NCI-H1694 treated with DMSO at 0.1 percent for 48 hours (cell line): ENCODE results near the gene FAM50A.

ENCODE experiments used
- DNase-seq: peaks from one replicate; lab custom pipeline; 2025; lab: John Stamatoyannopoulos, UW

Gene FAM50A

DNA sequence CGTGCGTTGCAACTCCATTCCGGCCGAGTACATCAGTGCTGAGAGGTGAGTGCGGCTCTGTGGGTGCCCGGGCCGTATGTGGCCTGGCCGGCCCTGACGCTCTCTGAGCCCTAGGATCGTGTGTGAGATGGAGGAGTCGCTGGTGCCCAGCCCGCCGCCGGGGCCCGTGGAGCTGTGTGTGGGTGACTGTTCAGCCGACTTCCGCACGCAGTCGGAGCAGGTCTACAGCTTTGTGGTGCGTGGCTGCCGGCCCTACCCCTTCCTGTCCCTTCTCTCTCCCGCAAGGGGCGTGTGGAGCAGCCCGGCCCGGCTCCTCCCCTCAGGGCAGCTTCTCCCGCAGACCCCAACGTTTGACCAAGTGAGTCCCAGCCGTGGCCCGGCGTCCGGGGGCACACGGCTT lies 22.1 kb downstream of the FAM50A start:
- no peak for DNase-seq

DNA sequence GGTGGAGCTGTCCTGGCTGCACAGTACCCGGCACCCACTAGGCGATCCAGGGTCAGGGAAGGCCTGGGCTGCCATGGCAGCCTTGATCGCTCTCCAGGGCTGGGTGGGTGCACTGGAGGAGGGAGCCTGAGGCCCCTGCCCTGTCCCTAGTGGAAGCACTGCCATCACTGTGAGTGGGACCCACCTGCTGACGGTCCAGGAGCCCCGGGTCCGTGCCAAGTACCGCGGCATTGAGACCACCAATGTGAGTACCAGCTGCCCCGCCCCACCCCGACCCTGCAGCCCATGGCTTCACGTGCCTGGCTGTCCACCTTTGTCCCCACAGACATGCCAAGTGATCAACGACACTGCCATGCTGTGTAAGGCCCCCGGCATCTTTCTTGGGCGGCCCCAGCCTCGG lies 23.0 kb downstream of the FAM50A start:
- no peak for DNase-seq

DNA sequence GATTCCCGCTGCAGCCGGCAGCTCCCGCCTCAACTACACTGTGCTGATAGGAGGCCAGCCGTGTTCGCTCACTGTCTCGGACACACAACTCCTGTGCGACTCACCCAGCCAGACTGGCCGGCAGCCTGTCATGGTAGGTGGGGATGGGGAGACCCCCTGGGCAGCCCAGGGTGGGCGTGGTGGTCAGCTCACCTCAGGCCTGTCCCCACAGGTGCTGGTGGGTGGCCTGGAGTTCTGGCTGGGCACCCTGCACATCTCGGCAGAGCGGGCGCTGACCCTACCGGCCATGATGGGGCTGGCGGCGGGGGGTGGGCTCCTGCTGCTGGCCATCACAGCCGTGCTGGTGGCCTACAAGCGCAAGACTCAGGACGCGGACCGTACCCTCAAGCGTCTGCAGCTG lies 23.6 kb downstream of the FAM50A start:
- DNase-seq: no peak

DNA sequence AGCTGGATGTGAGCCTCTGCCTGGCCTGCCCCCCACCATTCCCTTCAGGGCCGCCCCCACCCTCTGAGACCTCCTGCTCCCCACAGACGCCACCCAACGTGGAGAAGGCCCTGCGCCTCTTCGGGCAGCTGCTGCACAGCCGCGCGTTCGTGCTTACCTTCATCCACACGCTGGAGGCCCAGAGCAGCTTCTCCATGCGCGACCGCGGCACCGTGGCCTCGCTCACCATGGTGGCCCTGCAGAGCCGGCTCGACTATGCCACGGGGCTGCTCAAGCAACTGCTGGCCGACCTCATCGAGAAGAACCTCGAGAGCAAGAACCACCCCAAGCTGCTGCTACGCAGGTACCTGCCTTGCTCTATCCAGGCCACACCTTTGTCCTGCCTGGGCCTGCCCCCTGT lies 24.3 kb downstream of the FAM50A start:
- no peak for DNase-seq

DNA sequence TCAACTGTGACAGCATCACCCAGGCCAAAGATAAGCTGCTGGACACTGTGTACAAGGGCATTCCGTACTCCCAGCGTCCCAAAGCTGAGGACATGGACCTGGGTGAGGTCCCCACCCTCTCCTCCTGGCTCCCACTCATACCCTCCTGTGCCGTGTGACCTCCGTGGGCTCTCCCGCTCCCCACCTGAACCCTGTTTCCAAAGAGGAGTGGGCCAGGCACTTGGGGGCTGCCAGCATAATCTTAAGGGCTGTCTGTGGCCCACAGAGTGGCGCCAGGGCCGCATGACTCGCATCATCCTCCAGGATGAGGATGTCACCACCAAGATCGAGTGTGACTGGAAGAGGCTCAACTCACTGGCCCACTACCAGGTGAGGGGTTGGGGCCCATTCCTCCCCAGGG lies 25.2 kb downstream of the FAM50A start:
- DNase-seq: no peak

DNA sequence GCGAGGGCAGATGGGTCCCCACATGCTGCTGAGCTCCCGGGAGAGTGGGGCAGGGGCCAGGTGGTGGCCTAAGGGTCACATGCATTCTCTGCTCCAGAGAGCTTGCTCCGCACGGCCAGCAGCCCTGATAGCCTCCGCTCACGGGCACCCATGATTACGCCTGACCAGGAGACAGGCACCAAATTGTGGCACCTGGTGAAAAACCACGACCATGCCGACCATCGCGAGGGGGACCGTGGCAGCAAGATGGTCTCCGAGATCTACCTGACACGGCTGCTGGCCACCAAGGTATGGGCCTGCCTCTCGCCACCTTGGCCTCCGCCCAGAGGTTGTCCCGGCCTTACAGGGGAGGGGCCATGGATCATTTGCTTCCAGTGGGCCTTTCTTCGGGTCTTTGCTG lies 25.9 kb downstream of the FAM50A start:
- DNase-seq: no peak

DNA sequence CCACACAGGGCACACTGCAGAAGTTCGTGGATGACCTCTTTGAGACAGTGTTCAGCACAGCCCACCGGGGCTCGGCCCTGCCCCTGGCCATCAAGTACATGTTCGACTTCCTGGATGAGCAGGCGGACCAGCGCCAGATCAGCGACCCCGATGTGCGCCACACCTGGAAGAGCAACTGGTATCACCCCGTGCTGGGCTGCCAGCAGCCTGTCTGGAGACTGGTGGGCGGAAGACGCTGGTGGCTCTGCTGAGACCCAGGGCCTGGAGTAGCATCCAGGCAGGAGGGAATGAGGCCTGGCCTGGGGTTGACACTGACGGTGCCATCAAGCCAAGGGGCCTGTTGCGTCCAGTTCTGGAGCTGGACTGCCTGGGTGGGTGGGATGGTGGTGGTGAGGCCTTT lies 26.5 kb downstream of the FAM50A start:
- no peak for DNase-seq

DNA sequence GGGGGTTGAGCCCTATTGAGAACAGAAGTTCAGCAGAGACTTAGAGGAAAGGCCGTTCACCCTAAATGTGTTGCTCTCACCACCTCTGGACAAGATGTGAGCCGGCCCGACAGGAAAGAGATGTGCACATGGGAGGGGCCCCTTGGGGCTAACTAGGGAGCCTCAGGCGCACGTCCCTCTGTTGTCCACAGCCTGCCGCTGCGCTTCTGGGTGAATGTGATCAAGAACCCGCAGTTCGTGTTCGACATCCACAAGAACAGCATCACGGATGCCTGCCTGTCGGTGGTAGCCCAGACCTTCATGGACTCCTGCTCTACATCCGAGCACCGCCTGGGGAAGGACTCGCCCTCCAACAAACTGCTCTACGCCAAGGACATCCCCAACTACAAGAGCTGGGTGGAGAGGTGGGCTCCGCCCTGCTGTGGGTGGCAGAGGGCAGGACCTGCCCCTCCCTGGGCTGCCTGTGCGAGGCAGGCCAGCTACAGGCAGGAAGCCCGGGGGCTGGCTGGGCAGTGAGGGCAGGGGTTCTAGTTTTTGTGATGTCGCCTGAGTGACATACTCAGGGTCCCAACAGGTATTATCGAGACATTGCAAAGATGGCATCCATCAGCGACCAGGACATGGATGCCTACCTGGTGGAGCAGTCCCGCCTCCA lies 27.1 kb downstream of the FAM50A start:
- no peak for DNase-seq

DNA sequence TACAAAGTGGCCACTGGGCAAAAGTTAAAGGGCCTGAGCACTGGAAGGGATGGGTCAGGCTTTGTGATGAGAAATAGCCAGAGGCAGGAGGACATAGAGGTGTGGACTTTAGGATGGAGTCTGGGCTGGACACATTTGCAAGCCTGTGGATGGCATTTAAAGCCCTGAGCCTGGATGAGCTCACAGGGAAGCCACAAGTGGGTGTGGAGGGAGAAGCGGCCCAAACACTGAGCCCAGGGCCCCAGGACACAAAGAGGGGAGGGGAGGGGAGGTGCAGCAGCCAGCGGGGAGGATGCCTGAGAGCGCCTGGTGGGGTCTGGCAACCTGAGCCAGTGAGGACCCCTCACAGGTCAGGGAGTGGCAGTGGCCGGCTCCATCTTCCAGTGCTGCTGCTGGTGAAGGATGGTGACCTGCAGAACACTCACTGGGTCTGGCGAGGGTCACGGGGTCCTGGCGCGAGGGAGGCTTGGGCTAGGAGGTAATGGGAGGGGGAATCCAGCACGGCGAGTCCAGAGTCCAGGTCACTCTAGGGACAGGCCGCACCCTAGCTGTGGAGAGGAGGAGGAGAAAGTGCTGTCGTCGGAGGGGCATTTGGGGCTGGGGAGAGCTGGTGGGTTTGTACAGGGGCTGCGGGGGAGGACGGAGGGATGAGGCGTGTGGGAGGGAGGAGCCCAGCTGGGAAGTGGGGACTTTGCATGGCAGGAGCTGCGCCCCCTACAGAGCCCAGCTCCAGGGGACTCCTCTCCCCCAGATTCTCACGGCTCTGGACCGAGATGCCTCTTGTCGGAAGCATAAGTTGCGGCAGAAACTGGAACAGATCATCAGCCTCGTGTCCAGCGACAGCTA lies 28.1 kb downstream of the FAM50A start:
- no peak for DNase-seq

DNA sequence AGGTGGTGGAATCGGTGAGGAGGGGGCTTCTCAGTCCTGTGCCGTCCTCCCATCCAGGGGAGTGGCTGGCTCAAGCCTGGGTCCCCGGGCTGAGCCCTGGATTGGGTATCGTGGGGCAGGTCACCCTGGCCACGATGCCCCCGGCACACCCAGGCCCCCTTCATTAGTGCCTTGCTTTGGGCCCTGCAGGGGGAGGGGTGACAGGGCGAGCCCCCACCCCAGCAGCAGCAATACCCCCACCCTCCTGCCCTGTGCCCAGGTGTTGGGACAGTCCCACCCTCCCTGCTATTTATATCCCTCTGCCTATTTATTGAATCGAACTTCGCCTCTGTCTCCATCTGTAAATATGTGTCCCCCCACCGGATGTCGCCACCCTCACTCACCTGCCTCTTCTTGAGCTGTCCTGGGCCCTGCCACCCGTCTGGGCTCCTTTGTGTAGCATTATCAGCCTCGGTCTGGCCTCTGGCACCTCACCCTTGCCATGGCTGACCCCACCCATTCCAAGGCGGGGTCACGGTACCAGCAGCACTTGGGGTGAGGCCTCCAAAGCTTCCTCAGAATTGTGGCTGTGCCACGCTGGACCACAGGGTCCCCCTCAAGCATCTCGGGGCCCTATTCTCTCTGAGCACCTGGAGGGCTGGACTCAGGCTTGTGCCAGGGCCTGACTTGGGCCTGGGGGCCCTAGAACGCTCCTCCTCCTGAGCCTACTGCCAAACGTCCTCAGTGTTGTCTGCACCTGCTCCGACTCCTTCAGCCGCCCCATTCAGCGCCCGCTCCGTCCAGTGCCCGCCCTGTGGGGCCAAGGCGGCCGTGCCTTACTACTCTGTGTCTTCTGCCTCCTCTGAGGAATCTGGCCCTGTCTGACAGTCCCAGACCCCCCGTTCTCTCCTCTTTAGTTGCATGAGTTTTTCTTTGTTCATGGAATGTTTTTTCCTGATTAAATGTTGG lies 29.0 kb downstream of the FAM50A start:
- DNase-seq: no peak

DNA sequence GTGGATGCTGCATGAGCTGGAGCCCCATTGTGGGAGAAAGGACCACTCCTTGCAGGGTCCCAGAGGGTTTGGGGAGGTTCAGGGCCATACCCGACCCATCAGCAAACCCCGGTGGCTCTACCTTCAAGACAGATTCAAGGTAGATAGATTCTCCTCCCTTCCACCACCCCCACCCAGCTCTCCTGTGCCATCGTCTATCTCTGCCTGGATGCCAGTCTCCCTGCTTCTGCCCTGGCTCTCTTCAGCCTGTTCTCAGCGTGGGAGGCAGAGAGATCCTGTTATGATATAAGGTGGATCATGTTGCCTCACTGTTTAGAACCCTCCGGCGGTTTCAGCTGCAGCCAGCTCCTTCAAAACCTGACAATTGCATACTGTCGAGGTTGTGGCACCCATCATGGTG lies 29.7 kb downstream of the FAM50A start:
- no peak for DNase-seq

DNA sequence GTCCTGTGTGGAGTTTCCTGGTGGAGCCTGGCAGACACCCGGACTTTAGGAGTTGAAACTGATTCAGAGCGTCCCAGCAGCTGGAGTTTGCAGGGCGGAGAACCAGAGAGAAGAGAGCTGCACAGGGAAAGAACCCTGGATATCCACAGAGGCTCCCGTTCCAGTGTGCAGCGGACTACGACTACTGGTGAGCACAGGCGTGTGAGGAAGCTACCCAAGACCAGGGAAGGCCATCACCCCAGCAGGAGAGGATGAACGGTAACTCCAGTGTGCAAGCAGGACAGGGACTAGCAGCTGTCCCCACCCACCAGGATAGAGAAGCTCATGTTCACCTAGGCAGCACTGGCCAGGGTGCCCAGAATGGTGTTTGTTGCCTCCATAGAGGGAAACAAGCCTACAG lies 32.9 kb downstream of the FAM50A start:
- DNase-seq: no peak

DNA sequence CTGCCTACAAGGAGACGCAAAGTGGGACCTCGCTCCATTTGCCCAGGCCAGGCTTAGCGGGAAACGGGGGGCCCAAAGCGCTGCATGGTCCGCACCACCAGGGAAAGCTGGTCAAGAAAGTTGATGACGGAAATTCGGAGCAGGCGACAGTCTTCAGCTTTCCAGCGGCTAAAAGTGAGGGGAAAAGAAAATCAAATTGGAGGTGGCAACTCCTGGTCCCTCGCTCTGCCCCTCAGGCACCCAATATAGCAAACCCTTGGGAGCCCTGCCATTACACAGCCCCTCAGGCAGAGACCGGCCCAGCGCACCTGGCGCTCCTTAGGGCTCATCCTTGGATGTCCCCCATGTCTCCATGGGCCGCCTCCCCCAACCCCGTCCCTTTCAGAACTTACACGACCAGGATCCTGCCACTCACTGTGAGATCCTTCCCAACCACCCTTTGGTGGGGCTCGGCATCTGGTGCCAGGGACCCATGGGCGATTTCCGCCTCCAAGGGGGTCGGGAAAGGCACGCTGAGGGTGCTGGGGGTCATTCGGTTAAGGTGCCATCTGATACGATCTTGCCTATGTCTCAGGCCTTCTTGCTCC lies 34.0 kb downstream of the FAM50A start:
- no peak for DNase-seq

DNA sequence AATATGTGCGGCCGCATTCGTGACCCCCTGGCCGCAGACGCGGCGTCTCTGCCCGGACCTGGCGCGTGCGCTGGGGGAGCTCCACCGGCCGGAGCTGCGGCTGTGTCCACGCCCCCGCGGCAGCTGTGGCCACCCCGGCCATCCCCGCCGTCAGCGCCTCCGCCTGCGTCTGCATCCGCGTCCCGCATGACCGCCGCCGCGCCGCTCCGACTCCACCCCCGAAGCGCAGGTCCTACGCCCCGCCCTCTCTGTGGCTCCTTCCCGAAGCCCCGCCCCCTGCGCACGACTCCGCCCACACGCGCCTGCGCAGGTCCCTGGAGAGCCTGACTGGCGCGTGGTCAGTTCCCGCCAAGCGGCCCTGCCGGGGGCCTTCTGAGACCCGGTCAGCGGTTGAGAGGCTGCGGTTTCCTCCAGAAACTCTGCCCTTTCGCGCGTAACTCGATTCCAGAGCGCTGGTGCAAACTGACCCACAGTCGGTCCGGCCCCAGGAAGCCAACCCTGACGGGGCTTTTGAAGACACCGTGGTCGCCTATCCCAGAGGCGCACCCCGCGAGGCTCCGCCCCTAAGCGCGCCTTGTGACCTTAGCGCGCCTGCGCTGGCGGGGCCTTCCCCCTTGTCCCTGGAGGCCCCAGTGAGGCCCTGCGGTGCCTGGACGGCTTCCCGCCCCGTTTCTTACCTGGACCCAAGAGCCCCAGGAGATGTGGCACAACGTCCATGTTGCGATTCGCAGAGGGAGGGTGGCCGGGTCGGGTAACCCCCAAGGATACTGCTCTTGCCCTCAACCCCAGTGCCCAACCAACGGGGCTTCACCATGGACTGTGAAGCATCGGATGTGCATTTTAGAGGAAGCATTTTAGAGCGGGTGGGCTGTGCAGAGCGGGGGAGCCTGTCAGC lies 35.0 kb downstream of the FAM50A start, which contains the start of gene LAGE3:
Gene LAGE3, minus strand, starts transcription at position 554 of the 895 bp plus-strand sequence. Its CDS starts 366 bp downstream, at position 188.
- DNase-seq: peak; percentile 46

DNA sequence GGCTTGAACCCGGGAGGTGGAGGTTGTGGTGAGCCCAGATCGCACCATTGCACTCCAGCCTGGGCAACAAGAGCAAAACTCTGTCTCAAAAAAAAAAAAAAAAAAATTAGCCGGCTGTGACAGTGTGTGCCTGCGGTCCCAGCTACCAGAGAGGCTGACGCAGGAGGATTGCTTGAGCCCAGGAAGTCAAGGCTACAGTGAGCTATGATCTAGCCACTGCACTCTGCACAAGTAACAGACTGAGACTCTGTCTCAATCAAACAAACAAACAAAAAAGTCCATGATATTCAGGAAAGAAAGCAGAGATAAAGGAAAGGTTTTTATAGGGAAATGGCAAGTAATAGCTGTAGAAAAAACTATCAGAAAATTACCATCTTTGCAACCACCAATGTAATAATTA lies 37.3 kb downstream of the FAM50A start:
- DNase-seq: no peak

DNA sequence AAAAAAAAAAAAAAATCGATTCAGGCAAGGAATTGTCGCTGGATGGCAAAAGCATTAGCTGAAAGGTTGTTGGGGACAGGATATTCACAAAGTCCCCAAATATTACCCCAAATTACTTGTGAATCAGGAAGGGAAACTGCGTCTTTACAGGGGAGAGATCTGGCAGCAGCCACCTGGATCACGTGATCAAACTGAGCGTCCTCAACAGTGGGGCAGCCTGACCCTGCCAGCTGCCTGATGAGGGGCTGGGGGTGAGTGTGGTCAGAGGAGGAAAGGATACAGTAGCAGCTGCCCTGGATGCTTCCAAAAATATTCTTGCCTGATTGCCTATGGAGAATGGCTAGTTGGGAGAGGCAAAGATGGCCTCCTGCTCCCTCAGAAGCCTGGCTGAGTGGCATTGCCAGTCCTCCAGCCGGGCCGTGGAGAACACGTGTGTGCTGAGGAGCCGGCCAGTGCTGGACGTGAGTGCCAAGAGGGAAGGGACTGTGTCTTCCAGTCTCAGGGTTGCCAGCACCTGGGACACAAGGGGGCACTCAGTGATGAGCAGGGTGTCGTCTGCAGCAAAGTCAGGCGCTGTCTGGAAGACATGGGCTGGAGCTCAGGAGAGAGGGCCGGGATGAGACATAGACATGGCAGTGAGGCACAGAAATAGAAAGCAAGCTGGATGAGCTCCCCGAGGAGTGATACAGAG lies 38.1 kb downstream of the FAM50A start:
- DNase-seq: no peak

DNA sequence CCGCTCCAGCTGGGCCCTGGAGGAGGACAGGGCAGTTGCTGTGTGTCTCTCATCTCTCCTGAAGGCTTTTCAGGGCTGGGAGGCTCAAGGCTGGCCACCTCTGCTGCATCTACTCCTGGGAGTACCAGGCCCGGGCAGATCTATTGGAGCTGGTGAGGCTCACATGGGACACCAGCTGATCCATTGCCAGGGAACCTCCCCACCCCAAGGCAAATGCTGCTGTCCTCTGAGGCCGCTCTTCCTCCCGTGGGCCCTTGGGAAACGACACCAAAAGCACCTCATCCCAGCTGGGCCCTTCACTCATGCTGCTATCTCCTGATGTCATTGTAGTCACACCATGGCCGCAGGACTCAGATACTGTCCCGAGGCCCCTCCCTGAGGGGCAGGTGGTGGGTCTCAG lies 38.8 kb downstream of the FAM50A start:
- no peak for DNase-seq

DNA sequence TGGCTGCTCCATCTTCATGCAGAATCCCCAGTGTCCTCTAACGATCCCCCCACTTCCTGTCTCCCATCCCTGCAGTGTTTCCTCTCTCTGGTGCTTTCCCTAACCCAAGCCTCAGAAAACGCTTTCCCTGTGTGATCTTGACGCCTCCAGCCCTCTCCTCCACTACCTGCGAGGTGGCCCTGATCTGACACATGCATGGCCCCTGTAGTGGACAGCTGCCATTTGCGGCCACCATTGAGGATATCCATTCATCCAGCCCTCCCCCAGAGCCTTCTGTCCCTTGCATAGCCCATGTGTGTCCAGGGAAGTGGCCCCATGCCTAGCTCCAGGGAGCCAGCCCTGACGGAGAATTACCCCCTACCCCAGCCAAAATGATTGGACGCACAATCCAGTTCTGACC lies 39.4 kb downstream of the FAM50A start:
- DNase-seq: no peak

DNA sequence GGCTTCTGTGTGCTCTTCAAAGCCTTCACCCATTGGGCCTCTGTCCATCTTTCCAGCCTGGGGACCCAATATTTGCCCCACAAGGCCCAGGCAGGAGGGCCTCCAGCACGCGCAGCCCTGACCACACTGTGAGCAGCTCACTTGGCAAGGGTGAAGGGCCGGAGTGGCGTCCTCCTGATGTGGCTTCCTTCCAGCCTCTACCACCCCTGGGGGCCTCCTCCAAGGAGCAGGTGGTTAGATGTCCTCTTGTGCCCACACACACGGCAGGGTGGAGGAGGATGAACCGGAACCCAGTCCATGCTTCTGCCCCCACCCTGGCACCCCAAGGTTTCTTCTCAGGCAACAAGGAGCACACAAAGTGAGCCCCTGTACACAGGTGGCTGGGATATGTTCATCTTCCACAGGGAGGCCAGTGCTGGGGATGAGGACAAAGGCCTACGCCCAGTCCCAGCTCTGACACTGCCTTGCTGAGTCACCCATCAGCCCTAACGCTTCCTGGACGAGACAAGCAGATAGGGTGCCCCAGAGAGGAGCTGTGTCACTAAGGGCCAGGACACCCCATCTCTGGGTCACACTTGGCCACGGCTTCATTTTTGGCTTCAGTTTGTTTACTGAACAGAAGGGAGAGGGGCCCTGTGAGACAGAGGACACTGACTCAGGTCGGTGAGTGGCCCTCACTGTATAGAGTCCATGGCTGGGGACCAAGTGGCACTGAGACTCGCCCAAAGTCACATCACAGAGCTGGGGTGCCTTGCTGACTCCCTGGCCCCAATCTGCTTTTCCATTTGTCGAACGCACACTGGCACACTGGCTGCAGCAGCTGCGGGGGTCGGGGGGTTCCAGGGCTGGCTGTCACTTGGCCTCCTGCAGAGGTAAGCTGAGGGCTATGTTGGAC lies 40.6 kb downstream of the FAM50A start:
- DNase-seq: no peak
